Ovary (tissue), 9 donors: ENCODE measurements around the gene STX16. TPM values are rescaled to one million over a fixed set of nuclear protein-coding genes. Genes with fewer than 3 reads are reported as not detected.

Experiments used
- DNase-seq, 5 donors: peaks; one replicate each; pipeline ENCODE4 v3.0.0-alpha.2; 2019 to 2020
- H3K27ac ChIP-seq, 2 donors: fragments of 200-600 bp; one replicate each; pipeline versions ENCODE4 v1.5.1 to v1.8.0; 2019 to 2022
- H3K27me3 ChIP-seq: fragments of 200-600 bp; one replicate; pipeline ENCODE4 v1.8.0; 2022
- H3K36me3 ChIP-seq: fragments of 200-600 bp; sonication (generic); one replicate; pipeline ENCODE4 v1.5.1; 2019
- H3K4me1 ChIP-seq: one replicate; pipeline ENCODE4 v1.8.1; 2013; ENCODE audit warnings: mild to moderate bottlenecking, moderate library complexity; ENCODE audit not compliant: insufficient read depth
- H3K4me3 ChIP-seq: fragments of 200-600 bp; sonication (generic); one replicate; pipeline ENCODE4 v1.5.1; 2017
- H3K9me3 ChIP-seq, 2 donors: fragments of 200-600 bp in 1 of 2; sonication (generic) in 1 of 2; one replicate each; pipeline versions ENCODE4 v1.5.1 to v1.8.1; 2013 to 2019; ENCODE audit warnings: mild to moderate bottlenecking in 1 of 2, moderate library complexity in 1 of 2
- CTCF ChIP-seq, 3 donors: fragments of 450-650 bp in 2 of 3; fragments of 200-600 bp in 1 of 3; IDR thresholded peaks; one replicate each; pipeline versions ENCODE4 v1.5.1 to v1.8.0; 2016 to 2022; ENCODE audit warnings: antibody characterized with exemption in 3 of 3, mild to moderate bottlenecking in 1 of 3
- EP300 ChIP-seq: sonication (generic); formaldehyde crosslinking; IDR thresholded peaks from one replicate; pipeline ENCODE4 v1.6.1; 2017; ENCODE audit warnings: antibody characterized with exemption
- POLR2A ChIP-seq: fragments of 450-650 bp; IDR thresholded peaks from one replicate; pipeline ENCODE4 v1.6.1; 2017; ENCODE audit warnings: antibody characterized with exemption, mild to moderate bottlenecking, moderate library complexity
- WGBS, 3 donors: extraction: QIAGEN DNeasy Blood & Tissue Kit in 1 of 3; methylation state at CpG; one replicate each; pipeline versions ENCODE4 v1.1.5 to v1.1.7; 2013 to 2017; 5-methylcytosine and 5-hydroxymethylcytosine counted together
- intact Hi-C, 4 donors: fragments of 100-400 bp; cut with DNase I; formaldehyde crosslinking; loops; one replicate each; pipeline versions ENCODE4 v1.11.0 to v1.15.1; 2022 to 2023
- polyA plus RNA-seq, 2 donors: library from polyadenylated mRNA; stranded (reverse); fragments of 200-250 nt in 1 of 2; fragments of 350-450 nt in 1 of 2; fragmentation: Illumina TruSeq in 1 of 2; extraction: RNeasy Lipid Tissue Mini Kit (QIAGEN cat#74804) in 1 of 2; gene quantifications; one replicate each; pipeline ENCODE4 v1.2.3, GENCODE V29; 2013 to 2014
- total RNA-seq, 7 donors: library from RNA; depleted of rRNA in 2 of 7; stranded (reverse); fragments of >200 nt in 2 of 7; fragmentation: NEBNext Ultra II Directional in 3 of 7; extraction: Animal tissue kit (Norgen Biotek cat#: 25700) in 3 of 7; gene quantifications; one replicate each; pipeline versions ENCODE4 v1.1.0 to v1.2.4, GENCODE V29; 2016 to 2023
- donor health status: DM: no; HTN: no; CAD: no; lungs with moderate emphysema.
- donor health status: DM: no; HTN: no; CAD: no.
- donor health status: Bipolar disorder and iron deficiency.
- donor health status: DM: yes; HTN: yes; CAD: no.
- donor health status: DM: no; HTN: no; CAD: no.
- donor health status: DM: yes; HTN: yes; CAD: no.

STX16 gene
- total and polyA plus RNA-seq, 9 donors, result 31.9 to 55.8 (median 46.5) TPM

- Histone ChIP-seq H3K4me3 (no peak overlapping the region), H3K36me3 (no peaks in the 10 kb centered on the region), H3K27ac (no peak overlapping the region), H3K9me3 (no peaks in the 10 kb centered on the region), H3K27me3 (no peaks in the 10 kb centered on the region), H3K4me1 (peaks cover 2% of the 10 kb centered on the region)
- no peak for DNase-seq
- intact Hi-C loops, result no loop called here
- TF ChIP-seq EP300 (no peak), POLR2A (no peak), CTCF (IDR thresholded peaks at IDR 0.05) (no peak)
- WGBS, 3 donors, result 90 to 92% (median 91%) methylated on average over 17 of the region's 17 CpGs
Observed at GRCh38 chr20:58613061-58613854, 37.8 kb upstream of the STX16 start.

GRCh38 chr20:58614366-58614765 is 36.7 kb upstream of the STX16 start:
- Histone ChIP-seq H3K9me3 (no peaks in the 10 kb centered on the region), H3K36me3 (no peaks in the 10 kb centered on the region), H3K27ac (no peak overlapping the region), H3K4me3 (no peak overlapping the region), H3K27me3 (no peaks in the 10 kb centered on the region), H3K4me1 (peaks cover 2% of the 10 kb centered on the region)
- TF ChIP-seq EP300, result no peak
- no peak for TF ChIP-seq POLR2A
- TF ChIP-seq CTCF (IDR thresholded peaks at IDR 0.05), result no peak
- DNase-seq, result no peak
- intact Hi-C loops, result no loop called here
- WGBS, 3 donors, result 91 to 94% (median 94%) methylated on average over 14 of the region's 14 CpGs

DNA sequence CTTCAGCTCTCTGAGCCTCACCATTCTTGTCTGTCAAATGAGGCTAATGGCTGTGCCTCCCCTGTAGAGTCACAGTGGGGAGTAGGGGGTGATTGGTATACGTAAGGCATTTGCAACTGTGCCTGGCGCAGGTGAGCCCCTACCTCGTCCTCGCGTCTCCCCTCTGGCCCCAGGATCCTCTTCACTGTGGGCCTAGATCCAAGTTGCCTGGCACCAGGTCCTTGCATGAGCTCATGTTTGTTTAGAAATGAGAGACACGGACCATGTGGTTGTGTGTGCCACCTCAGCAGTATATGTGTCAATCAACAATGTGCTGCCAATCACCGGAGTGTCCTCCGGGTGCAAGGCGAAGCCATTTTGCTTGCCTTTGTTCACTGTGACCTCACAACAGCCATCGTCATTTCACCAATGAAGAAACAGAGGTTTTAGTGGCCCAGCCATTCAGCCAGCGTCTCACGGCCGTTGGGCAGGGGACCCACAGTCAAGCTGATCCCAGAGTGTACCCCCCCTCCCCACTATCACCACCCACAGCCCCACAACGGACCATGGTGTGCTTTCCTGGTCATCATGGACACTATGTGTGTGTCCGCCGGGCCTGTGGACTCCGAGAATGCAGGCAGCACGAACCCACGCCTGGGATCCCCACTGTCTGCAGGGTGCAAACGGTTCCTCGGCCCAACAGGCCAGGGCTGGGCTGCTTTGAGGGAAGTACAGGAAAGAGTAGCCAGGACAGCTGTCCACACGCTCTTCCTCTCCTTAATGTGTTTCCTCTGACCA is 35.9 kb upstream of the STX16 start:
- no peak for DNase-seq
- intact Hi-C loops, result no loop called here
- Histone ChIP-seq H3K4me3 (no peak overlapping the region), H3K36me3 (no peaks in the 10 kb centered on the region), H3K27me3 (no peaks in the 10 kb centered on the region), H3K4me1 (peaks cover 2% of the 10 kb centered on the region), H3K9me3 (no peaks in the 10 kb centered on the region), H3K27ac (no peak overlapping the region)
- TF ChIP-seq CTCF (IDR thresholded peaks at IDR 0.05) (no peak), EP300 (no peak)
- WGBS, 3 donors, result 89 to 93% (median 91%) methylated on average over 21 to 22 of the region's 22 CpGs

DNA sequence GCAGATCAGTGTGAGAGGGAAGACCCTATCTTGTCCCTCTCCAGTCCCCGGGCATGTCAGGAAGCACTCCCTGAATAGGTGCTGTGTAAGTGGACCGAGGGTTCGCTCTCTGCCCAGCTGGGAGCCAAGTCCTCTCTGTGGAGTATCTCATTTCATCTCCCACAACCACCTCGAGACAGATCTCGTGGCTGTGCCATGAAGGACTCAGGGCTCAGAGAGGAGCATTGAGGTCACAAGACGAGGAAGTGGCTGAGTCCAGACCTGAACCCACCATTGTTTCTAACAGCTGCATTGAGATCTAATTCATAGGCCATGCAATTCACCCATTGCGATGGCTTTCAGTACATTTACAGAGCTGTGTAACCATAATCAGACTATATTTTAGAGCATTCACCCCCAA is 34.7 kb upstream of the STX16 start:
- intact Hi-C loops, result no loop called here
- H3K27me3 ChIP-seq, result no peaks in the 10 kb centered on the region
- H3K36me3 ChIP-seq, result no peaks in the 10 kb centered on the region
- no peak overlapping the region for H3K4me3 ChIP-seq
- H3K4me1 ChIP-seq, result peaks cover 2% of the 10 kb centered on the region
- no peaks in the 10 kb centered on the region for H3K9me3 ChIP-seq
- no peak overlapping the region for H3K27ac ChIP-seq
- WGBS, 3 donors, result 92 to 97% (median 93%) methylated on average over 7 of the region's 7 CpGs
- no peak for DNase-seq
- no peak for TF ChIP-seq POLR2A
- no peak for TF ChIP-seq CTCF (IDR thresholded peaks at IDR 0.05)
- TF ChIP-seq EP300, result no peak
